ENCODE measurements around the gene TAGAP. TPM values are rescaled to one million over a fixed set of nuclear protein-coding genes. Genes with fewer than 3 reads are reported as not detected.

The TAGAP gene
- total and polyA plus RNA-seq, 2 of the 8 experiments (the other 6 are each of a cell fraction or from before 2014, with no cell fraction given), result not detected

DNA sequence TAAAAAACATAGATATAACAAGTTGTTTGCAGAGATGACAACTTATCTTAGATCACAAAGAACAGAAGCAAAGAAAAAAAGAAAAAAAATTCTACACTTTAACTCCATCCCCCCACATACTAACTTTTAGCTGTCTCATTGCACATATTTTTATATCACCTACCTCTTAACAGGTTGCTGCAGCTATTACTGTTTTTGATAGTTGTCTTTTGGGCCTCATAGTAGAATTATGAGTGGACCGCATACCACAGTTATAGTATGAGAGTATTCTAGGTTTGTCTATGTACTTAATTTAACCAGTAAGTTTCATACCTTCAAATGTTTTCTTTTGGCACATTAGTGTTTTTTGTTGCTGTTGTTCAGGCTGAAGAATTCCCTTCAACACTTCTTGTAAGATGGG lies 57.1 kb downstream of the TAGAP start (continued):
- TF ChIP-seq, protein P1, sequence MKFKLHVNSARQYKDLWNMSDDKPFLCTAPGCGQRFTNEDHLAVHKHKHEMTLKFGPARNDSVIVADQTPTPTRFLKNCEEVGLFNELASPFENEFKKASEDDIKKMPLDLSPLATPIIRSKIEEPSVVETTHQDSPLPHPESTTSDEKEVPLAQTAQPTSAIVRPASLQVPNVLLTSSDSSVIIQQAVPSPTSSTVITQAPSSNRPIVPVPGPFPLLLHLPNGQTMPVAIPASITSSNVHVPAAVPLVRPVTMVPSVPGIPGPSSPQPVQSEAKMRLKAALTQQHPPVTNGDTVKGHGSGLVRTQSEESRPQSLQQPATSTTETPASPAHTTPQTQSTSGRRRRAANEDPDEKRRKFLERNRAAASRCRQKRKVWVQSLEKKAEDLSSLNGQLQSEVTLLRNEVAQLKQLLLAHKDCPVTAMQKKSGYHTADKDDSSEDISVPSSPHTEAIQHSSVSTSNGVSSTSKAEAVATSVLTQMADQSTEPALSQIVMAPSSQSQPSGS (IDR thresholded peaks at IDR 0.05; ENCODE audit: low read length), result no peak
- TF ChIP-seq GTF2F1 (IDR thresholded peaks at IDR 0.05; ENCODE audit: borderline replicate concordance, low read depth, low read length) (no peak), TCF12 (IDR thresholded peaks at IDR 0.05; ENCODE audit: low read depth, low read length) (no peak), CTCF (IDR thresholded peaks at IDR 0.05; ENCODE audit: control extremely low read depth in 1 of 3, insufficient read depth in 1 of 3, low read depth in 1 of 3, low read length in 3 of 3) (no peak), FOSL1 (IDR thresholded peaks at IDR 0.05; ENCODE audit: insufficient read depth, low read depth, low read length) (no peak), MAX (IDR thresholded peaks at IDR 0.05) (no peak), BRCA1 (IDR thresholded peaks at IDR 0.05; ENCODE audit: low read depth, low read length) (no peak), TAF1 (IDR thresholded peaks at IDR 0.05; ENCODE audit: low read depth, low read length) (no peak)

Other genes with a start within 250 kb of the TAGAP start
- 286 and 287 TPM in 2 replicates for gene EZR, start 225.6 kb downstream of the TAGAP start, total RNA-seq (2021; fragmentation: NEBNext Ultra II Directional; extraction: Animal tissue kit (Norgen Biotek cat#: 25700))
- gene EZR, start 225.6 kb downstream of the TAGAP start, polyA plus RNA-seq (2011; rRNA removed), result 122 and 138 TPM in 2 replicates
- 2.7 and 3.8 TPM in 2 replicates for gene RSPH3, start 44.8 kb downstream of the TAGAP start, total RNA-seq (2021; fragmentation: NEBNext Ultra II Directional; extraction: Animal tissue kit (Norgen Biotek cat#: 25700))
- gene RSPH3, start 44.8 kb downstream of the TAGAP start, polyA plus RNA-seq (2011; rRNA removed), result 0.58 and 0.60 TPM in 2 replicates
- 0.30 and 0.42 TPM in 2 replicates for gene FNDC1, start 124.4 kb upstream of the TAGAP start, total RNA-seq (2021; fragmentation: NEBNext Ultra II Directional; extraction: Animal tissue kit (Norgen Biotek cat#: 25700))
- gene FNDC1, start 124.4 kb upstream of the TAGAP start, polyA plus RNA-seq (2011; rRNA removed), result 0.06 and 0.14 TPM in 2 replicates